HepG2 (cell line): ENCODE results near the gene PDSS2. TPM values are rescaled to one million over a fixed set of nuclear protein-coding genes. Genes with fewer than 3 reads are reported as not detected.

Experiments used
- FOXM1 ChIP-seq: sonication (generic); formaldehyde crosslinking; IDR thresholded peaks from 2 replicates; pipeline ENCODE4 v1.5.0; 2020; ENCODE audit warnings: missing genetic modification reagents
- FOXO1 ChIP-seq: sonication (generic); formaldehyde crosslinking; IDR thresholded peaks from 2 replicates; pipeline ENCODE4 v1.4.0; 2020; ENCODE audit warnings: missing genetic modification reagents
- HDAC2 ChIP-seq: sonication (generic); formaldehyde crosslinking; IDR thresholded peaks from 2 replicates; pipeline ENCODE4 v1.4.0; 2020; ENCODE audit warnings: missing genetic modification reagents
- KAT8 ChIP-seq: IDR thresholded peaks from 2 replicates; pipeline ENCODE4 v1.6.1; 2016; ENCODE audit warnings: missing genetic modification reagents, missing compliant biosample characterization
- KMT2B ChIP-seq: IDR thresholded peaks from 2 replicates; pipeline ENCODE4 v1.6.1; 2016; ENCODE audit warnings: missing genetic modification reagents, missing compliant biosample characterization
- LCORL ChIP-seq, 2 experiments: fragments of 450-650 bp in 1 of 2; sonication (generic) in 1 of 2; formaldehyde crosslinking in 1 of 2; IDR thresholded peaks; 2 replicates each; pipeline versions ENCODE4 v1.5.0 to v1.6.1; 2017 to 2020; ENCODE audit warnings: antibody characterized with exemption in 1 of 2, missing genetic modification reagents in 1 of 2
- NR2F2 ChIP-seq: IDR thresholded peaks from 2 replicates; pipeline ENCODE4 v1.6.1; 2012; ENCODE audit warnings: low read depth, inconsistent platforms, borderline replicate concordance
- ONECUT2 ChIP-seq: sonication (generic); formaldehyde crosslinking; IDR thresholded peaks from 2 replicates; pipeline ENCODE4 v1.4.0; 2020; ENCODE audit warnings: missing genetic modification reagents
- RAD51 ChIP-seq: fragments of 450-650 bp; IDR thresholded peaks from 2 replicates; pipeline ENCODE4 v1.6.1; 2016; ENCODE audit warnings: borderline replicate concordance
- RXRB ChIP-seq: IDR thresholded peaks from 2 replicates; pipeline ENCODE4 v1.6.1; 2016; ENCODE audit warnings: borderline replicate concordance, missing genetic modification reagents, missing compliant biosample characterization
- SOX5 ChIP-seq: IDR thresholded peaks from 2 replicates; pipeline ENCODE4 v1.6.1; 2016; ENCODE audit warnings: borderline replicate concordance
- SRSF9 ChIP-seq: fragments of 200-400 bp; formaldehyde crosslinking; IDR thresholded peaks from 2 replicates; pipeline ENCODE4 v1.6.1; 2018; ENCODE audit warnings: borderline replicate concordance, mild to moderate bottlenecking, low read depth, low read length; ENCODE audit not compliant: insufficient read depth, poor library complexity, severe bottlenecking
- TAF1 ChIP-seq: sonication (generic); formaldehyde crosslinking; IDR thresholded peaks from 2 replicates; pipeline ENCODE4 v1.4.0; 2020; ENCODE audit warnings: missing genetic modification reagents
- XBP1 ChIP-seq: sonication (generic); formaldehyde crosslinking; IDR thresholded peaks from 2 replicates; pipeline ENCODE4 v1.5.0; 2020; ENCODE audit warnings: missing genetic modification reagents
- ZFP82 ChIP-seq: sonication (generic); formaldehyde crosslinking; IDR thresholded peaks from 2 replicates; pipeline ENCODE4 v1.5.1; 2020; ENCODE audit warnings: mild to moderate bottlenecking, missing genetic modification reagents, borderline replicate concordance
- ZNF274 ChIP-seq: sonication (generic); formaldehyde crosslinking; IDR thresholded peaks from 2 replicates; pipeline ENCODE4 v1.5.1; 2020; ENCODE audit warnings: mild to moderate bottlenecking, missing genetic modification reagents
- ZNF607 ChIP-seq: sonication (generic); formaldehyde crosslinking; IDR thresholded peaks from 2 replicates; pipeline ENCODE4 v1.5.1; 2020; ENCODE audit warnings: missing genetic modification reagents, mild to moderate bottlenecking, borderline replicate concordance
- polyA plus RNA-seq, 8 experiments: library from polyadenylated mRNA; depleted of rRNA in 3 of 8; stranded (reverse) in 7 of 8; unstranded in 1 of 8; fragments of >200 nt; fragmentation: Illumina TruSeq in 4 of 8; extraction: Trizol in 4 of 8; gene quantifications; 2 replicates each; pipeline versions ENCODE4 v1.2.1 to v1.2.3, GENCODE V29; 2011 to 2016; ENCODE audit warnings: low read depth in 4 of 8, missing spikeins in 1 of 8, mixed read lengths in 1 of 8; ENCODE audit not compliant: insufficient read depth in 1 of 8
- total RNA-seq, 5 experiments: library from RNA; depleted of rRNA; stranded (reverse); fragments of >200 nt; fragmentation: Illumina TruSeq; extraction: Trizol; gene quantifications; 2 replicates each; pipeline ENCODE4 v1.2.3, GENCODE V29; 2016; ENCODE audit warnings: low read depth in 1 of 5
- TF ChIP-seq, protein P1 (sequence below): sonication (generic); formaldehyde crosslinking; IDR thresholded peaks from 2 replicates; pipeline ENCODE4 v1.4.0; 2020; ENCODE audit warnings: missing genetic modification reagents
- TF ChIP-seq, protein P2 (sequence below): sonication (generic); formaldehyde crosslinking; IDR thresholded peaks from 2 replicates; pipeline ENCODE4 v1.8.1; 2023; ENCODE audit warnings: mild to moderate bottlenecking, moderate library complexity, missing genetic modification reagents
- TF ChIP-seq, protein P3 (sequence below): sonication (generic); formaldehyde crosslinking; IDR thresholded peaks from 2 replicates; pipeline ENCODE4 v1.5.0; 2020; ENCODE audit warnings: mild to moderate bottlenecking, missing genetic modification reagents
- TF ChIP-seq, protein P4 (sequence below): sonication (generic); formaldehyde crosslinking; IDR thresholded peaks from 2 replicates; pipeline ENCODE4 v1.8.1; 2023; ENCODE audit warnings: mild to moderate bottlenecking, missing genetic modification reagents, borderline replicate concordance
- TF ChIP-seq, protein P5 (sequence below): sonication (generic); formaldehyde crosslinking; IDR thresholded peaks from 2 replicates; pipeline ENCODE4 v1.5.0; 2020; ENCODE audit warnings: mild to moderate bottlenecking, missing genetic modification reagents, borderline replicate concordance

The PDSS2 gene
- total and polyA plus RNA-seq, 2 of the 13 experiments (the other 11 are each of a cell fraction or from before 2014, with no cell fraction given): 16.2 to 17.0 TPM

DNA sequence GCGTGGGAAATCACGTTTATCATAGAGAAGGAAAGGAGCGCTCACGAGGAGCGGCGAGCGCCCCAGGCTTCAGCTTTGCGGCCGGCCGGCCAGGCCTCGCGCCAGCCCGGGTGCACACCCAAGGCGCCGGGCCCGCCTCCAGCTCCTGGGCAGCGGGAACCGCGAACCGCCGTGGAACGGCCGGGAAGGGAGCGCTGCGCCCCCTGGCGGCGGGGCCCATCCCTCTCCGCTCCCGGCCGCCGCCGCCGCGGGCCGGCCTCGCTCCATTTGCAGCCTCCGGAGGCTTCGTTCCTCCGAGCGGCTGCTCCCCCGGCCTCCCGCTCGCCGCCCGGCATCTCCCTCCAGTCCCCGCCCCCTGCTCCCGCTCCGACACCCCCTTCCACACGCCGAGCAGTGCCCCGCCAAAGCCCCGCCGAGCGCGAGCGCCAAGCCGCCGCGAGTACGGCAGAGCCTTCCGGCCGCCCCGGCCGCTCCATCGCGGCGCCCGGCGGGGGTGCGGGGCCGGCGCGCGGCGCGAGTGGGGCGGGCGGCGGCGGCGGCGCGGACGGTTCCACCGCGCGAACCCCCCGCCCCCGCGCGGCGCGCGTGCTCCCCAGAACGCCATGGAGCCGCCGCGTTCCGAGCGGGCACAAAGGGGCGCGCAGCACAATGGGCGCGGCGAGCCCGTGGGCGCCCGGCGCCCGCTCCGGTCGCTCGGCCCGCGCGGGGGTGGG lies 345.0 kb downstream of the PDSS2 start (continued):
- TF ChIP-seq FOXO1 (CRISPR knock-in tag) (peak; percentile 66; the same call in 1 of the 2 replicates), RAD51 (no peak), ZFP82 (CRISPR knock-in tag) (no peak), ZNF607 (CRISPR knock-in tag) (no peak), SRSF9 (no peak), ONECUT2 (CRISPR knock-in tag) (no peak), KAT8 (CRISPR knock-in tag) (peak; percentile 49; the same call in 1 of the 2 replicates), ZNF274 (CRISPR knock-in tag) (peak; percentile 42; the same call in 1 of the 2 replicates), LCORL (IDR thresholded peaks at IDR 0.05) (no peak), LCORL (CRISPR knock-in tag; IDR thresholded peaks at IDR 0.05) (peak; percentile 70; the same call in 1 of the 2 replicates), SOX5 (0 out of 2 replicates have a peak, but pooled peaks have one; percentile 6), FOXM1 (no peak), TAF1 (CRISPR knock-in tag) (peak; percentile 49; the same call in 1 of the 2 replicates), NR2F2 (no peak), HDAC2 (CRISPR knock-in tag) (0 out of 2 replicates have a peak, but pooled peaks have one; percentile 38), RXRB (CRISPR knock-in tag) (0 out of 2 replicates have a peak, but pooled peaks have one; percentile 13), KMT2B (peak; percentile 56; the same call in 1 of the 2 replicates), XBP1 (CRISPR knock-in tag) (no peak)
- TF ChIP-seq, protein P1, sequence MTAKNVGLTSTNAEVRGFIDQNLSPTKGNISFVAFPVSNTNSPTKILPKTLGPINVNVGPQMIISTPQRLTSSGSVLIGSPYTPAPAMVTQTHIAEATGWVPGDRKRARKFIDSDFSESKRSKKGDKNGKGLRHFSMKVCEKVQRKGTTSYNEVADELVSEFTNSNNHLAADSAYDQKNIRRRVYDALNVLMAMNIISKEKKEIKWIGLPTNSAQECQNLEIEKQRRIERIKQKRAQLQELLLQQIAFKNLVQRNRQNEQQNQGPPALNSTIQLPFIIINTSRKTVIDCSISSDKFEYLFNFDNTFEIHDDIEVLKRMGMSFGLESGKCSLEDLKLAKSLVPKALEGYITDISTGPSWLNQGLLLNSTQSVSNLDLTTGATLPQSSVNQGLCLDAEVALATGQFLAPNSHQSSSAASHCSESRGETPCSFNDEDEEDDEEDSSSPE (CRISPR knock-in tag): peak; percentile 80
- TF ChIP-seq, protein P2, sequence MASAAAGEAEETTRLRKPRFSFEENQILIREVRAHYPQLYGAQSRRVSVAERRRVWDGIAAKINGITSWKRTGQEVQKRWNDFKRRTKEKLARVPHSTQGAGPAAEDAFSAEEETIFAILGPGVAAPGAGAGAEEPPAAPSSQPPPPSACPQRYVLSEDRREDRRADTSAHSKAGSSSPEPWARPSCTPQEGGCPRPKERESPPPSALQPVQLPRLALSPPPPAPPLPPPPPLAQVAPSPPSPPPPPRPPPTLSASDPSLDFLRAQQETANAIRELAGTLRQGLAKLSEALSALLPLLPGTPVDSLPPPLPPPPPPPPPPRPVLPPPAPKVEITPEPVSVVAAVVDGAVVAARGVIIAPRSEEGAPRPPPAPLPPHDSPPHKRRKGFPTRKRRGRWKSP (CRISPR knock-in tag): peak; percentile 56; the same call in 1 of the 2 replicates
- TF ChIP-seq, protein P3, sequence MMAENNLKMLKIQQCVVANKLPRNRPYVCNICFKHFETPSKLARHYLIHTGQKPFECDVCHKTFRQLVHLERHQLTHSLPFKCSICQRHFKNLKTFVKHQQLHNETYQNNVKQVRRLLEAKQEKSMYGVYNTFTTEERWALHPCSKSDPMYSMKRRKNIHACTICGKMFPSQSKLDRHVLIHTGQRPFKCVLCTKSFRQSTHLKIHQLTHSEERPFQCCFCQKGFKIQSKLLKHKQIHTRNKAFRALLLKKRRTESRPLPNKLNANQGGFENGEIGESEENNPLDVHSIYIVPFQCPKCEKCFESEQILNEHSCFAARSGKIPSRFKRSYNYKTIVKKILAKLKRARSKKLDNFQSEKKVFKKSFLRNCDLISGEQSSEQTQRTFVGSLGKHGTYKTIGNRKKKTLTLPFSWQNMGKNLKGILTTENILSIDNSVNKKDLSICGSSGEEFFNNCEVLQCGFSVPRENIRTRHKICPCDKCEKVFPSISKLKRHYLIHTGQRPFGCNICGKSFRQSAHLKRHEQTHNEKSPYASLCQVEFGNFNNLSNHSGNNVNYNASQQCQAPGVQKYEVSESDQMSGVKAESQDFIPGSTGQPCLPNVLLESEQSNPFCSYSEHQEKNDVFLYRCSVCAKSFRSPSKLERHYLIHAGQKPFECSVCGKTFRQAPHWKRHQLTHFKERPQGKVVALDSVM (CRISPR knock-in tag): peak; percentile 98
- TF ChIP-seq, protein P4, sequence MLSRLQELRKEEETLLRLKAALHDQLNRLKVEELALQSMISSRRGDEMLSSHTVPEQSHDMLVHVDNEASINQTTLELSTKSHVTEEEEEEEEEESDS (CRISPR knock-in tag): 0 out of 2 replicates have a peak, but pooled peaks have one; percentile 51
- TF ChIP-seq, protein P5, sequence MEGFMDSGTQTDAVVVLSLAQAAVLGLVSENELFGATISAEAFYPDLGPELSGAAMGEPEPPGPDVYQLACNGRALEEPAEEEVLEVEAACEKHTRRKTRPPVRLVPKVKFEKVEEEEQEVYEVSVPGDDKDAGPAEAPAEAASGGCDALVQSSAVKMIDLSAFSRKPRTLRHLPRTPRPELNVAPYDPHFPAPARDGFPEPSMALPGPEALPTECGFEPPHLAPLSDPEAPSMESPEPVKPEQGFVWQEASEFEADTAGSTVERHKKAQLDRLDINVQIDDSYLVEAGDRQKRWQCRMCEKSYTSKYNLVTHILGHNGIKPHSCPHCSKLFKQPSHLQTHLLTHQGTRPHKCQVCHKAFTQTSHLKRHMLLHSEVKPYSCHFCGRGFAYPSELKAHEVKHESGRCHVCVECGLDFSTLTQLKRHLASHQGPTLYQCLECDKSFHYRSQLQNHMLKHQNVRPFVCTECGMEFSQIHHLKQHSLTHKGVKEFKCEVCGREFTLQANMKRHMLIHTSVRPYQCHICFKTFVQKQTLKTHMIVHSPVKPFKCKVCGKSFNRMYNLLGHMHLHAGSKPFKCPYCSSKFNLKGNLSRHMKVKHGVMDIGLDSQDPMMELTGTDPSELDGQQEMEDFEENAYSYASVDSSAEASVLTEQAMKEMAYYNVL (CRISPR knock-in tag): no peak
